Mammary epithelial cell (primary cell): ENCODE data around the gene ABI3.

Source experiments
- CTCF ChIP-seq, 2 donors: IDR thresholded peaks in 1 of 2; conservative IDR thresholded peaks in 1 of 2; 2 replicates each; pipeline ENCODE4 v1.5.1; 2011 to 2012; ENCODE audit warnings: inconsistent platforms in 2 of 2, low read length in 2 of 2, mild to moderate bottlenecking in 2 of 2, control low read depth in 1 of 2, low read depth in 1 of 2; ENCODE audit not compliant: insufficient read depth in 1 of 2; ENCODE audit errors: extremely low read depth in 1 of 2
- EZH2 ChIP-seq: IDR thresholded peaks from 2 replicates; pipeline ENCODE4 v1.6.1; 2012; ENCODE audit warnings: low read length, inconsistent platforms, borderline replicate concordance

GRCh38 chr17:49216482-49216881 is 6.0 kb downstream of the ABI3 start:
- TF ChIP-seq CTCF (conservative IDR thresholded peaks at IDR 0.05 in 1 of 2, IDR thresholded peaks at IDR 0.05 in 1 of 2; ENCODE audit: extremely low read depth in 1 of 2, insufficient read depth in 1 of 2, low read depth in 1 of 2, low read length in 2 of 2) (no peak), EZH2 (no peak)
